HepG2 (cell line): ENCODE data around the gene APLF. TPM values are rescaled to one million over a fixed set of nuclear protein-coding genes. Genes with fewer than 3 reads are reported as not detected.

Experiments
- ATAC-seq: fragments of 200-7000 bp; cut with Tn5 transposase; 3 replicates; pipeline ENCODE4 v1.9.1; 2020; ENCODE audit warnings: mild to moderate bottlenecking, moderate library complexity
- BruUV-seq: library from RNA; stranded (reverse); fragments of 400-500 nt; replicated peaks from 2 replicates; lab custom pipeline; 2021; lab: Mats Ljungman, UMichigan
- CTCF ChIA-PET: fragments of 300-600 bp; formaldehyde crosslinking; extraction: SDS; loops from one replicate; lab custom pipeline; 2021; ENCODE audit warnings: low total read pairs, inconsistent platforms, low intra/inter-chr PET ratio; lab: Yijun Ruan, JAX
- POLR2A ChIA-PET: fragments of 350-600 bp; sonication (Branson Sonifier 250); formaldehyde crosslinking; loops from one replicate; lab custom pipeline; 2020; ENCODE audit warnings: antibody characterized with exemption, inconsistent platforms; lab: Yijun Ruan, JAX
- DNase-seq: peaks from one replicate; pipeline ENCODE4 v3.0.0-alpha.2; 2015; ENCODE audit warnings: low spot score
- FAIRE-seq: peaks from 3 replicates; lab custom pipeline; 2011; peaks lifted over from hg19 to GRCh38; lab: Jason Lieb, UNC
- H2AFZ ChIP-seq: one replicate; pipeline ENCODE4 v1.6.1; 2011; ENCODE audit warnings: low read length, inconsistent platforms
- H3K27ac ChIP-seq: fragments of 300-600 bp; 3 replicates; pipeline ENCODE4 v1.8.0; 2011; ENCODE audit warnings: mixed run types, mild to moderate bottlenecking, mixed read lengths, low read length, inconsistent platforms; ENCODE audit not compliant: insufficient read depth; ENCODE audit errors: extremely low read length
- H3K27me3 ChIP-seq, 2 experiments: fragments of 200-600 bp in 1 of 2; 2 replicates in 1 of 2; 3 replicates in 1 of 2; pipeline versions ENCODE4 v1.6.0 to v1.8.0; 2011; ENCODE audit warnings: low read length in 2 of 2, mild to moderate bottlenecking in 2 of 2, moderate library complexity in 2 of 2, inconsistent platforms in 1 of 2; ENCODE audit not compliant: insufficient read depth in 2 of 2, control insufficient read depth in 1 of 2
- H3K36me3 ChIP-seq, 2 experiments: fragments of 200-600 bp in 1 of 2; replicated peaks in 1 of 2; 2 replicates in 1 of 2; 3 replicates in 1 of 2; pipeline versions ENCODE4 v1.5.1 to v1.8.0; 2011; ENCODE audit warnings: low read length in 2 of 2, inconsistent platforms in 1 of 2; ENCODE audit not compliant: insufficient read depth in 2 of 2, control insufficient read depth in 1 of 2
- H3K4me1 ChIP-seq: 2 replicates; pipeline ENCODE4 v1.5.1; 2012; ENCODE audit warnings: low read length, inconsistent platforms; ENCODE audit not compliant: insufficient read depth
- H3K4me2 ChIP-seq: 2 replicates; pipeline ENCODE4 v1.6.0; 2011; ENCODE audit warnings: low read depth, low read length, inconsistent platforms
- H3K4me3 ChIP-seq, 3 experiments: fragments of 200-600 bp in 1 of 3; sonication (generic), shearing (Covaris generic) in 1 of 3; replicated peaks in 1 of 3; 2 replicates each; pipeline ENCODE4 v1.5.1; 2011 to 2016; ENCODE audit warnings: low read length in 3 of 3, inconsistent platforms in 2 of 3, low read depth in 2 of 3, mild to moderate bottlenecking in 2 of 3, control low read depth in 1 of 3, mixed read lengths in 1 of 3; ENCODE audit not compliant: insufficient read depth in 1 of 3
- H3K79me2 ChIP-seq: one replicate; pipeline ENCODE4 v1.6.1; 2011; ENCODE audit warnings: low read length, inconsistent platforms; ENCODE audit not compliant: insufficient read depth
- H3K9ac ChIP-seq: 2 replicates; pipeline ENCODE4 v1.6.0; 2011; ENCODE audit warnings: mild to moderate bottlenecking, low read depth, low read length, inconsistent platforms; ENCODE audit not compliant: insufficient read depth
- H3K9me3 ChIP-seq: 2 replicates; pipeline ENCODE4 v1.5.1; 2012; ENCODE audit warnings: mild to moderate bottlenecking, low read length
- H4K20me1 ChIP-seq: 2 replicates; pipeline ENCODE4 v1.6.0; 2011; ENCODE audit warnings: inconsistent platforms, mild to moderate bottlenecking, low read length, moderate library complexity; ENCODE audit not compliant: insufficient read depth
- CERS6 ChIP-seq: sonication (generic); formaldehyde crosslinking; IDR thresholded peaks from 2 replicates; pipeline ENCODE4 v1.5.0; 2020; ENCODE audit warnings: missing genetic modification reagents
- CSRNP2 ChIP-seq: sonication (generic); formaldehyde crosslinking; conservative IDR thresholded peaks from 2 replicates; pipeline ENCODE4 v1.8.0; 2022; ENCODE audit warnings: low read depth, missing genetic modification reagents
- KDM1A ChIP-seq: IDR thresholded peaks from 2 replicates; pipeline ENCODE4 v1.6.1; 2016; ENCODE audit warnings: missing compliant biosample characterization
- NFKB2 ChIP-seq: sonication (generic); formaldehyde crosslinking; IDR thresholded peaks from 2 replicates; pipeline ENCODE4 v1.4.0; 2020; ENCODE audit warnings: missing genetic modification reagents, borderline replicate concordance
- POLR2AphosphoS5 ChIP-seq: IDR thresholded peaks from 2 replicates; pipeline ENCODE4 v1.6.1; 2012; ENCODE audit warnings: low read depth, low read length
- REST ChIP-seq, 2 experiments: IDR thresholded peaks; 2 replicates each; pipeline ENCODE4 v1.6.1; 2011 to 2012; ENCODE audit warnings: low read length in 2 of 2, borderline replicate concordance in 1 of 2, low read depth in 1 of 2, mild to moderate bottlenecking in 1 of 2, moderate library complexity in 1 of 2
- TBL1XR1 ChIP-seq: fragments of 150-350 bp; IDR thresholded peaks from 2 replicates; pipeline ENCODE4 v1.6.1; 2014; ENCODE audit warnings: borderline replicate concordance, low read length; ENCODE audit not compliant: partially characterized antibody
- TFDP2 ChIP-seq: sonication (generic); formaldehyde crosslinking; IDR thresholded peaks from 2 replicates; pipeline ENCODE4 v1.4.0; 2020; ENCODE audit warnings: missing genetic modification reagents
- ZKSCAN8 ChIP-seq: IDR thresholded peaks from 2 replicates; pipeline ENCODE4 v1.6.1; 2016; ENCODE audit warnings: borderline replicate concordance, missing genetic modification reagents, missing compliant biosample characterization
- ZNF460 ChIP-seq: sonication (generic); formaldehyde crosslinking; IDR thresholded peaks from 2 replicates; pipeline ENCODE4 v1.5.1; 2020; ENCODE audit warnings: missing genetic modification reagents, mild to moderate bottlenecking, borderline replicate concordance
- ZNF512 ChIP-seq: sonication (generic); formaldehyde crosslinking; IDR thresholded peaks from 2 replicates; pipeline ENCODE4 v1.4.0; 2020; ENCODE audit warnings: mild to moderate bottlenecking, missing genetic modification reagents
- WGBS: methylation state at CpG from one replicate; pipeline ENCODE4 v1.1.6; 2017; ENCODE audit warnings: low lambda C conversion rate; 5-methylcytosine and 5-hydroxymethylcytosine counted together
- in situ Hi-C: cut with HindIII; loops from 2 replicates; pipeline ENCODE4 v1.10.0; 2017; ENCODE audit warnings: low pct_unique_long_range_greater_than_20kb; ENCODE audit not compliant: extremely low pct_ligation_motif_present
- intact Hi-C: fragments of 100-400 bp; cut with micrococcal nuclease; formaldehyde crosslinking; loops from one replicate; pipeline ENCODE4 v1.10.0; 2022; ENCODE audit not compliant: unreplicated experiment
- polyA plus RNA-seq, 8 experiments: library from polyadenylated mRNA; depleted of rRNA in 3 of 8; stranded (reverse) in 7 of 8; unstranded in 1 of 8; fragments of >200 nt; fragmentation: Illumina TruSeq in 4 of 8; extraction: Trizol in 4 of 8; gene quantifications; 2 replicates each; pipeline versions ENCODE4 v1.2.1 to v1.2.3, GENCODE V29; 2011 to 2016; ENCODE audit warnings: low read depth in 4 of 8, missing spikeins in 1 of 8, mixed read lengths in 1 of 8; ENCODE audit not compliant: insufficient read depth in 1 of 8
- total RNA-seq, 5 experiments: library from RNA; depleted of rRNA; stranded (reverse); fragments of >200 nt; fragmentation: Illumina TruSeq; extraction: Trizol; gene quantifications; 2 replicates each; pipeline ENCODE4 v1.2.3, GENCODE V29; 2016; ENCODE audit warnings: low read depth in 1 of 5

APLF gene
- total and polyA plus RNA-seq, 2 of the 13 experiments (the other 11 are each of a cell fraction or from before 2014, with no cell fraction given) = 0.45 to 2.2 TPM

- H3K9ac ChIP-seq = no peak overlapping the region
- no peaks in the 10 kb centered on the region for H3K36me3 ChIP-seq
- DNase-seq (no peak), ATAC-seq (no peak), FAIRE-seq (no peak)
- peaks cover 0 to 11% of the 10 kb centered on the region in 2 experiments; a peak in 3 of 5 replicates for H3K27me3 ChIP-seq
- no peaks in the 10 kb centered on the region for H4K20me1 ChIP-seq
- H3K4me1 ChIP-seq = no peaks in the 10 kb centered on the region
- H3K27ac ChIP-seq = no peak overlapping the region
- H3K79me2 ChIP-seq = no peaks in the 10 kb centered on the region
- ChIA-PET CTCF (no interaction called here), POLR2A (no interaction called here)
- in situ Hi-C loops (no loop called here), intact Hi-C loops (no loop called here)
- H2AFZ ChIP-seq = no peak overlapping the region
- WGBS = under 1% methylated on average over 2 of the region's 2 CpGs
- no peak overlapping the region for H3K4me2 ChIP-seq
- BruUV-seq = no TSS peak
- H3K9me3 ChIP-seq = no peaks in the 10 kb centered on the region
- no peak overlapping the region for H3K4me3 ChIP-seq
- no peak for TF ChIP-seq ZNF460 (CRISPR knock-in tag)
- no peak for TF ChIP-seq CERS6 (CRISPR knock-in tag)
- TF ChIP-seq ZKSCAN8 = no peak
- TF ChIP-seq KDM1A (CRISPR knock-in tag) = no peak
- no peak for TF ChIP-seq NFKB2 (CRISPR knock-in tag)
- no peak for TF ChIP-seq ZNF512 (CRISPR knock-in tag)
- no peak for TF ChIP-seq REST (IDR thresholded peaks at IDR 0.05; ENCODE audit: borderline replicate concordance in 1 of 2, low read depth in 1 of 2, low read length in 2 of 2)
- TF ChIP-seq TBL1XR1 = no peak
- TF ChIP-seq TFDP2 (CRISPR knock-in tag) = no peak
- no peak for TF ChIP-seq CSRNP2 (CRISPR knock-in tag)
- no peak for TF ChIP-seq POLR2AphosphoS5
Measured at GRCh38 chr2:68423966-68424650, 43.3 kb upstream of the APLF start.
